WTC11 (cell line): ENCODE data around the gene STRADA.

Experiments
- ATF3 ChIP-seq: sonication (generic); formaldehyde crosslinking; conservative IDR thresholded peaks from 2 replicates; pipeline ENCODE4 v1.8.1; 2022; ENCODE audit warnings: mild to moderate bottlenecking, missing genetic modification reagents
- CREB1 ChIP-seq: sonication (generic); formaldehyde crosslinking; IDR thresholded peaks from 2 replicates; pipeline ENCODE4 v1.8.0; 2023; ENCODE audit warnings: mild to moderate bottlenecking, missing genetic modification reagents
- CTCF ChIP-seq: fragments of 200-600 bp; IDR thresholded peaks from 2 replicates; pipeline ENCODE4 v1.8.0; 2022; ENCODE audit warnings: antibody characterized with exemption
- ELF4 ChIP-seq: sonication (generic); formaldehyde crosslinking; IDR thresholded peaks from 2 replicates; pipeline ENCODE4 v1.8.1; 2022; ENCODE audit warnings: low read depth, mild to moderate bottlenecking, moderate library complexity, missing genetic modification reagents
- ESRRA ChIP-seq: sonication (generic); formaldehyde crosslinking; IDR thresholded peaks from 2 replicates; pipeline ENCODE4 v1.8.1; 2022; ENCODE audit warnings: mild to moderate bottlenecking, missing genetic modification reagents, borderline replicate concordance
- GRHL2 ChIP-seq: fragments of 250-450 bp; sonication (Bioruptor Pico); IDR thresholded peaks from 2 replicates; pipeline ENCODE4 v1.8.0; 2022; ENCODE audit warnings: mild to moderate bottlenecking, moderate library complexity; ENCODE audit not compliant: insufficient replicate concordance, severe bottlenecking
- IRF2 ChIP-seq: sonication (generic); formaldehyde crosslinking; IDR thresholded peaks from 2 replicates; pipeline ENCODE4 v1.8.0; 2022; ENCODE audit warnings: low read depth, missing genetic modification reagents, borderline replicate concordance
- MAX ChIP-seq: sonication (generic); formaldehyde crosslinking; IDR thresholded peaks from 2 replicates; pipeline ENCODE4 v1.8.0; 2022; ENCODE audit warnings: mild to moderate bottlenecking, missing genetic modification reagents
- NR2C2 ChIP-seq: sonication (generic); formaldehyde crosslinking; IDR thresholded peaks from 2 replicates; pipeline ENCODE4 v1.8.0; 2022; ENCODE audit warnings: mild to moderate bottlenecking, missing genetic modification reagents
- RELA ChIP-seq: sonication (generic); formaldehyde crosslinking; IDR thresholded peaks from 2 replicates; pipeline ENCODE4 v1.8.1; 2022; ENCODE audit warnings: missing genetic modification reagents, mild to moderate bottlenecking, borderline replicate concordance
- USF1 ChIP-seq: sonication (generic); formaldehyde crosslinking; IDR thresholded peaks from 2 replicates; pipeline ENCODE4 v1.8.0; 2022; ENCODE audit warnings: mild to moderate bottlenecking, missing genetic modification reagents
- ZNF121 ChIP-seq: sonication (generic); formaldehyde crosslinking; IDR thresholded peaks from 2 replicates; pipeline ENCODE4 v1.8.0; 2023; ENCODE audit warnings: missing genetic modification reagents
- TF ChIP-seq, protein P1 (sequence below): sonication (generic); formaldehyde crosslinking; IDR thresholded peaks from 2 replicates; pipeline ENCODE4 v1.8.1; 2023; ENCODE audit warnings: mild to moderate bottlenecking, moderate library complexity, missing genetic modification reagents
- TF ChIP-seq, protein P2 (sequence below): sonication (generic); formaldehyde crosslinking; IDR thresholded peaks from 2 replicates; pipeline ENCODE4 v1.8.0; 2022; ENCODE audit warnings: mild to moderate bottlenecking, missing genetic modification reagents

DNA sequence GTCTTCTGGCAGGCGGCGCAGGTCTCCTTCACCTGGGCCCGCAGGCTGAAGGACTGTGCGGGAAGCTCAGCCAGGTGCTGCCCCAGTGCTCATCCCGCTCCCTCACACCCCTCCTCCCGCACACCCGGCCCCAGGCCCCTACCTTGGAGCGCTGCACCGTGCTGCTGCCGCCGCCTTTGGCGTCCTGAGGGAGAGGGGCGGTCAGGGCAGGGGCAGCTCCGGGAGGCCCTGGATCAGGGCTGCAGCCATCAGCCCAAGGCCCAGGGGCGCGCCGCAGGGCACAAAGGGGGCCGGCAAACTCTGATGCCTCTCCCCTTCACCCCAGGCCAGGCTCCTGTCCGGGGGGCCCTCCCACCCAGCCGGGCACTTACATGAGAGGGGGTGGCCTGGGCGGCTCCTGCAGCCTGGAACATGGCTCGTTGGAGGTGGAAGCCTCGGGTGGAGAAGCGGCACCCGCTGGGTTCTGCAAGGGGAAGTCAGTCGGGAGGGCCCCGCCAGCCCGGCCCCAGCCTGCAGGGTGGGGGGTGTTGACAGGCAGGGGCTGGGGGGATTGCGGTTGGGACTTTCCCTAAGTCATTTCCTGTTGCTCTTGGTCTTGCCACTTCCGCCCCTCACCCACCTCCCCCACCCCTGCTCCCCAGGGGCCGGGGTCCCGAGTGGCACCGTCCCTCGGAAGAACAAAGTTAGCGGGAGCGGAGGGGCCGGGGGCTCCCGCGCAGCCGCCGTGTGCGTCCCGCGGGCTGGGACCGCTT is 42.5 kb downstream of the STRADA start:
- TF ChIP-seq CTCF, result no peak
- no peak for TF ChIP-seq CREB1 (CRISPR knock-in tag)
- TF ChIP-seq USF1 (CRISPR knock-in tag), result no peak
- no peak for TF ChIP-seq ZNF121 (CRISPR knock-in tag)
- no peak for TF ChIP-seq GRHL2 (CRISPR knock-in tag)
- no peak for TF ChIP-seq NR2C2
- no peak for TF ChIP-seq ATF3 (CRISPR knock-in tag)
- no peak for TF ChIP-seq RELA (CRISPR knock-in tag)
- TF ChIP-seq, protein P1, sequence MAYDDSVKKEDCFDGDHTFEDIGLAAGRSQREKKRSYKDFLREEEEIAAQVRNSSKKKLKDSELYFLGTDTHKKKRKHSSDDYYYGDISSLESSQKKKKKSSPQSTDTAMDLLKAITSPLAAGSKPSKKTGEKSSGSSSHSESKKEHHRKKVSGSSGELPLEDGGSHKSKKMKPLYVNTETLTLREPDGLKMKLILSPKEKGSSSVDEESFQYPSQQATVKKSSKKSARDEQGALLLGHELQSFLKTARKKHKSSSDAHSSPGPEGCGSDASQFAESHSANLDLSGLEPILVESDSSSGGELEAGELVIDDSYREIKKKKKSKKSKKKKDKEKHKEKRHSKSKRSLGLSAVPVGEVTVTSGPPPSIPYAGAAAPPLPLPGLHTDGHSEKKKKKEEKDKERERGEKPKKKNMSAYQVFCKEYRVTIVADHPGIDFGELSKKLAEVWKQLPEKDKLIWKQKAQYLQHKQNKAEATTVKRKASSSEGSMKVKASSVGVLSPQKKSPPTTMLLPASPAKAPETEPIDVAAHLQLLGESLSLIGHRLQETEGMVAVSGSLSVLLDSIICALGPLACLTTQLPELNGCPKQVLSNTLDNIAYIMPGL (CRISPR knock-in tag), result no peak; the same call in 1 of the 2 replicates
- no peak; the same call in 1 of the 2 replicates for TF ChIP-seq MAX (CRISPR knock-in tag)
- TF ChIP-seq, protein P2, sequence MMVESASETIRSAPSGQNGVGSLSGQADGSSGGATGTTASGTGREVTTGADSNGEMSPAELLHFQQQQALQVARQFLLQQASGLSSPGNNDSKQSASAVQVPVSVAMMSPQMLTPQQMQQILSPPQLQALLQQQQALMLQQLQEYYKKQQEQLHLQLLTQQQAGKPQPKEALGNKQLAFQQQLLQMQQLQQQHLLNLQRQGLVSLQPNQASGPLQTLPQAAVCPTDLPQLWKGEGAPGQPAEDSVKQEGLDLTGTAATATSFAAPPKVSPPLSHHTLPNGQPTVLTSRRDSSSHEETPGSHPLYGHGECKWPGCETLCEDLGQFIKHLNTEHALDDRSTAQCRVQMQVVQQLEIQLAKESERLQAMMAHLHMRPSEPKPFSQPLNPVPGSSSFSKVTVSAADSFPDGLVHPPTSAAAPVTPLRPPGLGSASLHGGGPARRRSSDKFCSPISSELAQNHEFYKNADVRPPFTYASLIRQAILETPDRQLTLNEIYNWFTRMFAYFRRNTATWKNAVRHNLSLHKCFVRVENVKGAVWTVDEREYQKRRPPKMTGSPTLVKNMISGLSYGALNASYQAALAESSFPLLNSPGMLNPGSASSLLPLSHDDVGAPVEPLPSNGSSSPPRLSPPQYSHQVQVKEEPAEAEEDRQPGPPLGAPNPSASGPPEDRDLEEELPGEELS (CRISPR knock-in tag), result no peak
- TF ChIP-seq IRF2 (CRISPR knock-in tag), result no peak
- no peak for TF ChIP-seq ELF4 (CRISPR knock-in tag)
- TF ChIP-seq ESRRA, result no peak
